ENCODE measurements around the gene KITLG.

Gene KITLG

DNA sequence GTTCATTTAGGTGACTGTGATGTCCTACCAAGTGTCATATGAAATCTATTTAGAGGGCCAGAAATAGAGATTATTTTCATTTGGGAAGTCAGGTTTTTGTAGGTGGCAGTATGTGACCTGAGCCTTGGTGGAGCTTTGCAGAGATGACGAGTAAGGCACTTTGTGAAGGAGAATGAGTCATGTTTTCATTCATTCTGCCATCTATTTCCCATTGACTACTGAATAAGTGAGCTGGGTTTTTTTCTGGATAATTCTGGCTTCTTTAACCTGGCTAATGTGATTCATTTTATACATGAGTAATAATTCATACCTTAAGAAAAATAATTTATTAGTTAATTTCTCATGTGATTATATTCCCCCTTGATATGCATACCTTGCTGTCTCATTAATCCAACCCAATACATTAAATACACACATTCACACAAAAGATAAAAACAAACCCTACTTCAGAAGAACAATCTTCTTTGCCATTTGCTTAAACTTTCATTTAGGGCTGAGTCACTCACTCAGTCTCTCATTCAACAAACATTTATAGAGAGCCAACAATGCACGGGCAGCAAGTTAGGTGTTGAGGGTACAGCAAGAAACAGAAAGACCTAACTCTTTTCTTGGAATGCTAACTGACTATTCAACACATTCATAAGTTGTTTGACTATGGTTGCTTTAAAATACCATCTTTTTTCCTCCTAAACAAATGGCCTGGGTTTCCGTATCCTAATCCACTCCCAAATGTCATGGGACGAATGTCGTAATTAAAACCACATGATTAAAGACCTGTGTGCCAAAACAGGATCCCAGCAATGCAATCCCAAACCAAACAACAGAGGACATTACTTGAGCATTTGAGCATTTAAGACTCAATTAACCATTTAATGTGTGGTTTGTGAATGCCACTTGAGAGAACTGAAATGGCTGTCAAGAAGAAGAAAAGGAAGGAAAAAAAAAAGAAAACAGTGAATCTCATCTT lies 78.0 kb downstream of the KITLG start:
- no peaks in the 10 kb centered on the region for H3F3A ChIP-seq (ENCODE audit: insufficient read depth, low read length)
- H3K9me3 ChIP-seq (replicated peaks; ENCODE audit: insufficient read depth, low read length): no peaks in the 10 kb centered on the region
- no peaks in the 10 kb centered on the region for H3K79me2 ChIP-seq (ENCODE audit: low read length)
- H4K20me1 ChIP-seq (ENCODE audit: insufficient read depth, low read length): no peaks in the 10 kb centered on the region
- no peak overlapping the region for H2AFZ ChIP-seq (ENCODE audit: low read length)
- H3K36me3 ChIP-seq (replicated peaks; ENCODE audit: insufficient read depth, low read length): no peaks in the 10 kb centered on the region
- H3K9me2 ChIP-seq (replicated peaks; ENCODE audit: insufficient read depth, low read length): no peaks in the 10 kb centered on the region
- H3K27me3 ChIP-seq (replicated peaks; ENCODE audit: insufficient read depth, low read length): no peaks in the 10 kb centered on the region
- no peak overlapping the region for H3K4me3 ChIP-seq (ENCODE audit: low read length)
- TF ChIP-seq EZH2 (optimal IDR thresholded peaks at IDR 0.05; ENCODE audit: low read depth, low read length): no peak
- TF ChIP-seq EZH2phosphoT487 (IDR thresholded peaks at IDR 0.05; ENCODE audit: low read length): no peak
- no peak for TF ChIP-seq CTCF (IDR thresholded peaks at IDR 0.05; ENCODE audit: low read length)
- no peak overlapping the region for H3K4me2 ChIP-seq (ENCODE audit: low read depth, low read length)
- no peak overlapping the region for H3K27ac ChIP-seq (ENCODE audit: low read length)
- DNase-seq: no peak
- H3K4me1 ChIP-seq (ENCODE audit: low read length): no peaks in the 10 kb centered on the region
- no peak overlapping the region for H3K9ac ChIP-seq (ENCODE audit: low read length)

DNA sequence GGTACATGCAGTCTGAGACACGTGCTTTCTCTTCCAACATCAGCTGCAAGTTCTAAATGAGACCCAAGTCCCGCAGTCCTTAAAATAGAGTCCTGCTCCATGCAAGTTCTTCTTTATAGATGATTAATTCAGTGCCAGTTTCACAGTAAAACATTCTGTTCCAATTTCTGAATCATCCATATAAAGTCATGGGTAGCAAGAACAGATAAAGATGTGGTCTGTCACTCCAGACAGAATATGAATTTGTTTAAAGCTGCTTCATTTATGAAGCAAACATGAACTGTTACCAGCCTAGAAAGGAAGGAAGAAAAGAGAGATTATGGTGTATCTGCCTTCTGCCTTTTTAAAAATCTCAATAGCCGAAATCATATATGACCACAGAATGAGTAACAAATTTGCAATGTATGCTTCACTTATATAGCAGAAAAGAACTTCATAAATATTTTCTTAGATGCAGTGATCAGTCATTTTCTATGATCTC lies 83.3 kb downstream of the KITLG start:
- Histone ChIP-seq H4K20me1 (ENCODE audit: insufficient read depth, low read length) (no peaks in the 10 kb centered on the region), H3K27me3 (replicated peaks; ENCODE audit: insufficient read depth, low read length) (no peaks in the 10 kb centered on the region), H3K4me3 (ENCODE audit: low read length) (no peak overlapping the region), H3K9me2 (replicated peaks; ENCODE audit: insufficient read depth, low read length) (no peaks in the 10 kb centered on the region), H3K9me3 (replicated peaks; ENCODE audit: insufficient read depth, low read length) (no peaks in the 10 kb centered on the region), H3K4me2 (ENCODE audit: low read depth, low read length) (no peak overlapping the region), H3K27ac (ENCODE audit: low read length) (no peak overlapping the region), H3K36me3 (replicated peaks; ENCODE audit: insufficient read depth, low read length) (no peaks in the 10 kb centered on the region), H3K4me1 (ENCODE audit: low read length) (no peaks in the 10 kb centered on the region), H3K9ac (ENCODE audit: low read length) (no peak overlapping the region), H3F3A (ENCODE audit: insufficient read depth, low read length) (no peaks in the 10 kb centered on the region), H2AFZ (ENCODE audit: low read length) (no peak overlapping the region), H3K79me2 (ENCODE audit: low read length) (no peaks in the 10 kb centered on the region)
- no peak for DNase-seq
- TF ChIP-seq EZH2phosphoT487 (IDR thresholded peaks at IDR 0.05; ENCODE audit: low read length) (no peak), EZH2 (optimal IDR thresholded peaks at IDR 0.05; ENCODE audit: low read depth, low read length) (no peak), CTCF (IDR thresholded peaks at IDR 0.05; ENCODE audit: low read length) (no peak)

DNA sequence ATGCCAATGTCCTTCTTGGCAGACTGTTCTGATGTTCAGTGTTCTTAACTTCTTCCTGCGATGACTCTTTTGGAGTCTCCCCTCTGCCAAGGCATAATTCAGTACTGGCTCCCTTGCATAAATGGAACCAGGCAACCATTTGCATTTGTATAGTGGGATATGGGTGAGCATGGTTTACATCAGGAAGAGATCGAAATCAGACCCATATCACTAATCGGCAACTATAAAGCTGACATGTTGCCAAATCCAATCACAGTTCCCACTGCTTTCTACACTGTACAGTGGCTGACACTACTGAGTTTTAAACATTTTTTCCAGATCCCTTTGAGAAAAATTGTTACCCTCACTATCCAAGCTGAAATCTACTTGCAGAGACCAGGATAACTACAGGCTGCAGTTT lies 83.8 kb downstream of the KITLG start:
- no peak for DNase-seq
- Histone ChIP-seq H4K20me1 (ENCODE audit: insufficient read depth, low read length) (no peaks in the 10 kb centered on the region), H3K79me2 (ENCODE audit: low read length) (no peaks in the 10 kb centered on the region), H2AFZ (ENCODE audit: low read length) (no peak overlapping the region), H3K4me2 (ENCODE audit: low read depth, low read length) (no peak overlapping the region), H3K9me2 (replicated peaks; ENCODE audit: insufficient read depth, low read length) (no peaks in the 10 kb centered on the region), H3K27ac (ENCODE audit: low read length) (no peak overlapping the region), H3K4me1 (ENCODE audit: low read length) (no peaks in the 10 kb centered on the region), H3K4me3 (ENCODE audit: low read length) (no peak overlapping the region), H3K36me3 (replicated peaks; ENCODE audit: insufficient read depth, low read length) (no peaks in the 10 kb centered on the region), H3K9me3 (replicated peaks; ENCODE audit: insufficient read depth, low read length) (no peaks in the 10 kb centered on the region), H3F3A (ENCODE audit: insufficient read depth, low read length) (no peaks in the 10 kb centered on the region), H3K27me3 (replicated peaks; ENCODE audit: insufficient read depth, low read length) (no peaks in the 10 kb centered on the region), H3K9ac (ENCODE audit: low read length) (no peak overlapping the region)
- TF ChIP-seq CTCF (IDR thresholded peaks at IDR 0.05; ENCODE audit: low read length): no peak
- no peak for TF ChIP-seq EZH2phosphoT487 (IDR thresholded peaks at IDR 0.05; ENCODE audit: low read length)
- no peak for TF ChIP-seq EZH2 (optimal IDR thresholded peaks at IDR 0.05; ENCODE audit: low read depth, low read length)

All from MM.1S (cell line).